ENCODE data around the gene DIP2C.
"Not testable (repeated sequence)": the region's sequence is repeated elsewhere in the genome, so short reads cannot be mapped to it uniquely, and the experiment has no call there.

DIP2C gene

GRCh38 chr10:323651-324293, 365.7 kb downstream of the DIP2C start:
- no peak overlapping the region for H3K27ac ChIP-seq (ENCODE audit: low read depth in 2 of 2, low read length in 2 of 2)
- no peak overlapping the region for H3K4me3 ChIP-seq (ENCODE audit: low read length in 2 of 2)
- H3K4me1 ChIP-seq (ENCODE audit: control insufficient read depth in 2 of 2, insufficient read depth in 2 of 2, low read length in 2 of 2): no peaks in the 10 kb centered on the region
- no peaks in the 10 kb centered on the region for H3K27me3 ChIP-seq (ENCODE audit: control insufficient read depth in 2 of 2, insufficient read depth in 2 of 2, low read length in 2 of 2)
- H3K9ac ChIP-seq (ENCODE audit: low read depth in 1 of 2, low read length in 2 of 2): no peak overlapping the region
- H3K9me3 ChIP-seq (ENCODE audit: control insufficient read depth in 2 of 2, low read length in 2 of 2): no peaks in the 10 kb centered on the region
- peaks cover 6 to 8% of the 10 kb centered on the region in 2 donors for H3K36me3 ChIP-seq (ENCODE audit: control insufficient read depth in 2 of 2, insufficient read depth in 2 of 2, low read length in 2 of 2)

GRCh38 chr10:323046-323445, 366.4 kb downstream of the DIP2C start:
- H3K36me3 ChIP-seq (ENCODE audit: control insufficient read depth in 2 of 2, insufficient read depth in 2 of 2, low read length in 2 of 2): peaks cover 8 to 10% of the 10 kb centered on the region in 2 donors
- not testable (repeated sequence) for H3K4me3 ChIP-seq (ENCODE audit: low read length in 2 of 2); H3K27me3 ChIP-seq (ENCODE audit: control insufficient read depth in 2 of 2, insufficient read depth in 2 of 2, low read length in 2 of 2); H3K9ac ChIP-seq (ENCODE audit: low read depth in 1 of 2, low read length in 2 of 2); H3K27ac ChIP-seq (ENCODE audit: low read depth in 2 of 2, low read length in 2 of 2); H3K9me3 ChIP-seq (ENCODE audit: control insufficient read depth in 2 of 2, low read length in 2 of 2); H3K4me1 ChIP-seq (ENCODE audit: control insufficient read depth in 2 of 2, insufficient read depth in 2 of 2, low read length in 2 of 2)

GRCh38 chr10:320771-321170, 368.7 kb downstream of the DIP2C start:
- H3K27ac ChIP-seq (ENCODE audit: low read depth in 2 of 2, low read length in 2 of 2): no peak overlapping the region

GRCh38 chr10:317926-318325, 371.5 kb downstream of the DIP2C start:
- Histone ChIP-seq H3K4me3 (ENCODE audit: low read length in 2 of 2) (no peak overlapping the region), H3K9me3 (ENCODE audit: control insufficient read depth in 2 of 2, low read length in 2 of 2) (no peaks in the 10 kb centered on the region), H3K27ac (ENCODE audit: low read depth in 2 of 2, low read length in 2 of 2) (no peak overlapping the region), H3K27me3 (ENCODE audit: control insufficient read depth in 2 of 2, insufficient read depth in 2 of 2, low read length in 2 of 2) (no peaks in the 10 kb centered on the region), H3K36me3 (ENCODE audit: control insufficient read depth in 2 of 2, insufficient read depth in 2 of 2, low read length in 2 of 2) (peaks cover 2 to 8% of the 10 kb centered on the region in 2 donors), H3K9ac (ENCODE audit: low read depth in 1 of 2, low read length in 2 of 2) (no peak overlapping the region), H3K4me1 (ENCODE audit: control insufficient read depth in 2 of 2, insufficient read depth in 2 of 2, low read length in 2 of 2) (no peaks in the 10 kb centered on the region)

More at GRCh38 chr10:320771-321170, 368.7 kb downstream of the DIP2C start:
- Histone ChIP-seq H3K36me3 (ENCODE audit: control insufficient read depth in 2 of 2, insufficient read depth in 2 of 2, low read length in 2 of 2) (peaks cover 0 to 8% of the 10 kb centered on the region in 2 donors), H3K9me3 (ENCODE audit: control insufficient read depth in 2 of 2, low read length in 2 of 2) (no peaks in the 10 kb centered on the region), H3K9ac (ENCODE audit: low read depth in 1 of 2, low read length in 2 of 2) (no peak overlapping the region), H3K27me3 (ENCODE audit: control insufficient read depth in 2 of 2, insufficient read depth in 2 of 2, low read length in 2 of 2) (no peaks in the 10 kb centered on the region), H3K4me3 (ENCODE audit: low read length in 2 of 2) (no peak overlapping the region), H3K4me1 (ENCODE audit: control insufficient read depth in 2 of 2, insufficient read depth in 2 of 2, low read length in 2 of 2) (no peaks in the 10 kb centered on the region)

- Histone ChIP-seq H3K4me3 (ENCODE audit: low read length in 2 of 2) (no peak overlapping the region), H3K4me1 (ENCODE audit: control insufficient read depth in 2 of 2, insufficient read depth in 2 of 2, low read length in 2 of 2) (no peaks in the 10 kb centered on the region), H3K36me3 (ENCODE audit: control insufficient read depth in 2 of 2, insufficient read depth in 2 of 2, low read length in 2 of 2) (peaks cover 2 to 8% of the 10 kb centered on the region in 2 donors), H3K9ac (ENCODE audit: low read depth in 1 of 2, low read length in 2 of 2) (no peak overlapping the region), H3K27me3 (ENCODE audit: control insufficient read depth in 2 of 2, insufficient read depth in 2 of 2, low read length in 2 of 2) (no peaks in the 10 kb centered on the region), H3K9me3 (ENCODE audit: control insufficient read depth in 2 of 2, low read length in 2 of 2) (no peaks in the 10 kb centered on the region), H3K27ac (ENCODE audit: low read depth in 2 of 2, low read length in 2 of 2) (no peak overlapping the region)
Observed at GRCh38 chr10:317271-317769, 372.1 kb downstream of the DIP2C start.

DNA sequence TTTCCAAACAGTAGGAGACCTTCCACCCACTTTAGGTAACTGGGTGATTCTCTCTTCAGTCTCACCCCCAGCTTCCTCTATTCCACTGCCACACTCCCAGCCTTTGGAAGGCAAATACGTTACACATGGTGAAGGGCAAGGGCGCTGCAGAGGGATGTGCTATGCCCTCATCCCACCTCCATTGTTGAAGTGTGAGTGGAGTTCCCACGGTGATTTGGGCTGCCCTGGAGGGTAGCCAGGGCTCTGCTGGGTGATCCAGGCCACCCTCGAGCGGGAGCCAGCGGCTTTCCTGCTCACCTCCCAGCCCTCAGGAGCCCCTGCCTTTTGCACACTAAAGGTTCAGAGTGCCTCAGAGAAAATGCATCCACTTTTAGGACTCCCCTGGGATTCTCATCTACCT, 373.1 kb downstream of the DIP2C start:
- Histone ChIP-seq H3K27ac (ENCODE audit: low read depth in 2 of 2, low read length in 2 of 2) (no peak overlapping the region), H3K4me3 (ENCODE audit: low read length in 2 of 2) (no peak overlapping the region), H3K9ac (ENCODE audit: low read depth in 1 of 2, low read length in 2 of 2) (no peak overlapping the region), H3K36me3 (ENCODE audit: control insufficient read depth in 2 of 2, insufficient read depth in 2 of 2, low read length in 2 of 2) (peaks cover 2 to 8% of the 10 kb centered on the region in 2 donors), H3K4me1 (ENCODE audit: control insufficient read depth in 2 of 2, insufficient read depth in 2 of 2, low read length in 2 of 2) (no peaks in the 10 kb centered on the region), H3K27me3 (ENCODE audit: control insufficient read depth in 2 of 2, insufficient read depth in 2 of 2, low read length in 2 of 2) (no peaks in the 10 kb centered on the region), H3K9me3 (ENCODE audit: control insufficient read depth in 2 of 2, low read length in 2 of 2) (no peaks in the 10 kb centered on the region)

GRCh38 chr10:314871-315270, 374.6 kb downstream of the DIP2C start:
- no peak overlapping the region for H3K9ac ChIP-seq (ENCODE audit: low read depth in 1 of 2, low read length in 2 of 2)
- H3K9me3 ChIP-seq (ENCODE audit: control insufficient read depth in 2 of 2, low read length in 2 of 2): no peaks in the 10 kb centered on the region
- no peaks in the 10 kb centered on the region for H3K4me1 ChIP-seq (ENCODE audit: control insufficient read depth in 2 of 2, insufficient read depth in 2 of 2, low read length in 2 of 2)
- no peak overlapping the region for H3K27ac ChIP-seq (ENCODE audit: low read depth in 2 of 2, low read length in 2 of 2)
- peaks cover 2 to 8% of the 10 kb centered on the region in 2 donors for H3K36me3 ChIP-seq (ENCODE audit: control insufficient read depth in 2 of 2, insufficient read depth in 2 of 2, low read length in 2 of 2)
- H3K27me3 ChIP-seq (ENCODE audit: control insufficient read depth in 2 of 2, insufficient read depth in 2 of 2, low read length in 2 of 2): no peaks in the 10 kb centered on the region
- no peak overlapping the region for H3K4me3 ChIP-seq (ENCODE audit: low read length in 2 of 2)

DNA sequence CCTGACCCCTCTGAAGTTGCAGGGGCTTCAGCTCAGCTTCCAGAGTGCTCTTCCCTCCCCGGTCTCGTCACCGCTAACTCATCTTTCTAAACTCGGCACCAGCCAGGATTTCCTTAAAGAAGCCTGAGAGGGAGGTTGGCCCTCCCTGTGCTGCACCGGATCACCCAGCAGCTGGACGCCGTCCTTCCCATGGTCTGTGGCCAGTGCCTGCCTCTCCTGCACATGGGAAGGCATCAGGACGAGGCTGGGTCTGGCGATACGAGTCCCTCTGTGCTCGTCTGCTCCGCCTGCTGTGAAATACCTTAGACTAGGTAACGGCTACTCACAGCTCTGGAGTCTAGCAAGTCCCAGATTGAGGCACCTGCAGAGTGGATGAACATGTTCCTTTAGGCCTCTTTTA, 375.1 kb downstream of the DIP2C start:
- no peaks in the 10 kb centered on the region for H3K27me3 ChIP-seq (ENCODE audit: control insufficient read depth in 2 of 2, insufficient read depth in 2 of 2, low read length in 2 of 2)
- H3K36me3 ChIP-seq (ENCODE audit: control insufficient read depth in 2 of 2, insufficient read depth in 2 of 2, low read length in 2 of 2): peaks cover 2 to 8% of the 10 kb centered on the region in 2 donors
- no peak overlapping the region for H3K9ac ChIP-seq (ENCODE audit: low read depth in 1 of 2, low read length in 2 of 2)
- H3K4me1 ChIP-seq (ENCODE audit: control insufficient read depth in 2 of 2, insufficient read depth in 2 of 2, low read length in 2 of 2): no peaks in the 10 kb centered on the region
- H3K4me3 ChIP-seq (ENCODE audit: low read length in 2 of 2): no peak overlapping the region
- no peaks in the 10 kb centered on the region for H3K9me3 ChIP-seq (ENCODE audit: control insufficient read depth in 2 of 2, low read length in 2 of 2)
- H3K27ac ChIP-seq (ENCODE audit: low read depth in 2 of 2, low read length in 2 of 2): no peak overlapping the region

DNA sequence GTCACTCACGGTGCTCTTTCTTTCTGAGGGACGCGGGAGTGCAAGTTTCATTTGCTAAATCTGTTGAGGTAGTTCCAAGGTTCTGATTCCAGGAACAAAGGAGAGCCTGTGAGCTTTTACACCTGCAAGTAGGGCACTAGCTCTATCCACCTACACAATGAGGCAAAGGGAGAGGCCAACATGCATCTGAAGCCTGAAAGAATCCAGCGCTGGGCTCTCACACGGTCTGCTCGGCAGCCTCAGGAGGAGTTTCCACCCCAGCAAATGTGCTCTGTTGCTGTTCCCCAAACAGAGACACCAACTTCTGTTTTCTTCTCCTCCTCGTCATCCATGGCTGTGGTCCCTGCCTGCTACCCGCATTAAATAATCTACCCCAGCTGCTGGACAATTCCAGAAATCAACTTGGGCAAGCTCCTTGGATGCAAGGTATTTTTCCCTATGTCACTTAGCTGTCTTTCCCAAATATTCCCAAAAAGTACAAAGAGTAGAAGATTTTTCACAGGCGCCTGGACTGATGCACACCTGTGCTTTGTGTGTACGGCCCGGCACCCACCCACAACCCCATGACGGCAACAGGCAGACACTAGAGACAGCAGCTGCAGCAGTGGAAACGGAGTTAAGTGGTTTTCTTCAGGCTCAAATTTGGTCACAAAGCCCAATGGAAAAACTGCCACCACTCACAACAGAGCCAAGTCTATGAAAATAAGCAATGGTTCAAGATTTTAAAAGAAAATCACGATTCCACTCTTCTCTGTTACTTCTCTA, 377.4 kb downstream of the DIP2C start:
- H3K4me3 ChIP-seq (ENCODE audit: low read length in 2 of 2): no peak overlapping the region
- H3K9ac ChIP-seq (ENCODE audit: low read depth in 1 of 2, low read length in 2 of 2): no peak overlapping the region
- no peaks in the 10 kb centered on the region for H3K9me3 ChIP-seq (ENCODE audit: control insufficient read depth in 2 of 2, low read length in 2 of 2)
- H3K27me3 ChIP-seq (ENCODE audit: control insufficient read depth in 2 of 2, insufficient read depth in 2 of 2, low read length in 2 of 2): no peaks in the 10 kb centered on the region
- no peak overlapping the region for H3K27ac ChIP-seq (ENCODE audit: low read depth in 2 of 2, low read length in 2 of 2)
- peaks cover 12% of the 10 kb centered on the region in 2 donors for H3K4me1 ChIP-seq (ENCODE audit: control insufficient read depth in 2 of 2, insufficient read depth in 2 of 2, low read length in 2 of 2)
- peaks cover 0 to 2% of the 10 kb centered on the region in 2 donors for H3K36me3 ChIP-seq (ENCODE audit: control insufficient read depth in 2 of 2, insufficient read depth in 2 of 2, low read length in 2 of 2)

DNA sequence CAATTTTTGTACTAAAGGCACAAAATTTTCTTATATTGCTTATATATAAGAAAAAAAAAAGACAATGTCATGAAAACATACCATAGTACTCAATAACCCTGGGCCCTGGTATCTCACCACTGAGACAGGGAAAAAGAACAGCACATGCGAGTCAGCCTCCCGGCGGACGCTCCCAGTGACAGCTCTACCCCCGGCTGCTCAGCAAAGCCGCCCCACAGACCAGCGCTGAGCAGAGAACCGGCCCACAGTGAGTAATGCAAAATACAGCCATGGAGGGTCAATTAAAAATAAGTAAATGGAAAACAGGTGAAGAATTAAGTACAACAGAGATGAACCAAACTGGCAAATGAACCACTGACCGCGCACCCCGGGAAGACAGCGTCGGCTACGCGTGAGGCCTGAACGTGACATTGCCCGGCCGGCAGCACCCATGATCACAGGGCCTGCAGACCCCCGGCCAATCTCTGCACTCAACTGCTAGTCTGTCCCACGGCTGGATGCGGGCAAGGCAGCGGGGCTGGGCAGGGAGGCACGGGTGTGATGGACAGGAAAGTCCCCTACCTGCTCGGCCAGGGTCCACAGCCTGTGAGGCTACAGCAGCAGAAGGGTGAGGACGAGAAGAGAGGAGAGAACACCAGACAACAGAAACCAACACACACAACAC, 378.4 kb downstream of the DIP2C start:
- peaks cover 0 to 2% of the 10 kb centered on the region in 2 donors for H3K36me3 ChIP-seq (ENCODE audit: control insufficient read depth in 2 of 2, insufficient read depth in 2 of 2, low read length in 2 of 2)
- no peak overlapping the region for H3K4me3 ChIP-seq (ENCODE audit: low read length in 2 of 2)
- no peaks in the 10 kb centered on the region for H3K9me3 ChIP-seq (ENCODE audit: control insufficient read depth in 2 of 2, low read length in 2 of 2)
- H3K9ac ChIP-seq (ENCODE audit: low read depth in 1 of 2, low read length in 2 of 2): no peak overlapping the region
- no peak overlapping the region for H3K27ac ChIP-seq (ENCODE audit: low read depth in 2 of 2, low read length in 2 of 2)
- H3K27me3 ChIP-seq (ENCODE audit: control insufficient read depth in 2 of 2, insufficient read depth in 2 of 2, low read length in 2 of 2): no peaks in the 10 kb centered on the region
- peaks cover 12% of the 10 kb centered on the region in 2 donors for H3K4me1 ChIP-seq (ENCODE audit: control insufficient read depth in 2 of 2, insufficient read depth in 2 of 2, low read length in 2 of 2)

All from mucosa of rectum (tissue), 2 donors.